Neural progenitor cell (in vitro differentiated cells): Measurements from ENCODE around the gene SERAC1. TPM values are rescaled to one million over a fixed set of nuclear protein-coding genes. Genes with fewer than 3 reads are reported as not detected.
A peak's percentile ranks its signal among the peaks of the same experiment; 100 is the strongest.

Experiments
- DNase-seq: peaks from one replicate; pipeline ENCODE4 v3.0.0-alpha.2; 2016; ENCODE audit warnings: low spot score
- H2AFZ ChIP-seq: fragments of 200-600 bp; sonication (generic); replicated peaks from 2 replicates; pipeline ENCODE4 v1.6.1; 2016; ENCODE audit warnings: antibody characterized with exemption
- H3F3A ChIP-seq: fragments of 200-600 bp; sonication (generic); 2 replicates; pipeline ENCODE4 v1.6.1; 2016; ENCODE audit warnings: antibody characterized with exemption, low read depth
- H3K27ac ChIP-seq: fragments of 200-600 bp; sonication (generic); 2 replicates; pipeline ENCODE4 v1.5.1; 2016; ENCODE audit warnings: mild to moderate bottlenecking
- H3K27me3 ChIP-seq: fragments of 200-600 bp; sonication (generic); 2 replicates; pipeline ENCODE4 v1.6.1; 2016; ENCODE audit warnings: mild to moderate bottlenecking, moderate library complexity
- H3K36me3 ChIP-seq: fragments of 200-600 bp; sonication (generic); 2 replicates; pipeline ENCODE4 v1.5.1; 2016
- H3K4me1 ChIP-seq: fragments of 200-600 bp; sonication (generic); 2 replicates; pipeline ENCODE4 v1.6.1; 2016; ENCODE audit warnings: mixed run types
- H3K4me2 ChIP-seq: fragments of 200-600 bp; sonication (generic); 2 replicates; pipeline ENCODE4 v1.6.1; 2016
- H3K4me3 ChIP-seq: fragments of 200-600 bp; sonication (generic); 2 replicates; pipeline ENCODE4 v1.5.1; 2016
- H3K79me2 ChIP-seq: fragments of 200-600 bp; sonication (generic); 2 replicates; pipeline ENCODE4 v1.6.1; 2016; ENCODE audit warnings: low read depth
- H3K9ac ChIP-seq: fragments of 200-600 bp; sonication (generic); 2 replicates; pipeline ENCODE4 v1.6.1; 2016
- H3K9me3 ChIP-seq: fragments of 200-600 bp; sonication (generic); 2 replicates; pipeline ENCODE4 v1.5.1; 2016; ENCODE audit warnings: low read depth
- H4K20me1 ChIP-seq: fragments of 200-600 bp; sonication (generic); 2 replicates; pipeline ENCODE4 v1.6.1; 2016; ENCODE audit warnings: low read depth
- H3K27ac Mint-ChIP-seq: 3 replicates; pipeline ENCODE4 v1.8.0; 2021; ENCODE audit warnings: mixed read lengths
- H3K27me3 Mint-ChIP-seq: 2 replicates; pipeline ENCODE4 v1.8.0; 2022; ENCODE audit warnings: low read depth, mild to moderate bottlenecking, inconsistent platforms, moderate library complexity, mixed read lengths; ENCODE audit not compliant: insufficient read depth
- H3K36me3 Mint-ChIP-seq: 3 replicates; pipeline ENCODE4 v1.8.0; 2021; ENCODE audit warnings: mixed read lengths
- H3K4me1 Mint-ChIP-seq: 3 replicates; pipeline ENCODE4 v1.8.0; 2021; ENCODE audit warnings: mixed read lengths
- H3K4me3 Mint-ChIP-seq: 3 replicates; pipeline ENCODE4 v1.8.0; 2021; ENCODE audit warnings: mild to moderate bottlenecking, moderate library complexity, mixed read lengths
- H3K9me3 Mint-ChIP-seq: 3 replicates; pipeline ENCODE4 v1.8.0; 2020; ENCODE audit warnings: mixed read lengths
- EZH2 ChIP-seq: fragments of 200-600 bp; sonication (generic); IDR thresholded peaks from 2 replicates; pipeline ENCODE4 v1.6.1; 2017; ENCODE audit warnings: antibody characterized with exemption, mild to moderate bottlenecking, moderate library complexity
- EZH2phosphoT487 ChIP-seq: fragments of 200-600 bp; sonication (generic); IDR thresholded peaks from 2 replicates; pipeline ENCODE4 v1.6.1; 2017; ENCODE audit warnings: antibody characterized with exemption
- total RNA-seq: library from RNA; depleted of rRNA; stranded (reverse); fragments of >200 nt; gene quantifications from 2 replicates; pipeline ENCODE4 v1.2.3, GENCODE V29; 2015; ENCODE audit warnings: low replicate concordance
- TF ChIP-seq, protein P1 (sequence below): fragments of 200-600 bp; sonication (generic); IDR thresholded peaks from 2 replicates; pipeline ENCODE4 v1.5.1; 2017; ENCODE audit warnings: antibody characterized with exemption, mild to moderate bottlenecking

The SERAC1 gene
- total RNA-seq, 1 donor from 2014 or later, result 35.7 TPM

DNA sequence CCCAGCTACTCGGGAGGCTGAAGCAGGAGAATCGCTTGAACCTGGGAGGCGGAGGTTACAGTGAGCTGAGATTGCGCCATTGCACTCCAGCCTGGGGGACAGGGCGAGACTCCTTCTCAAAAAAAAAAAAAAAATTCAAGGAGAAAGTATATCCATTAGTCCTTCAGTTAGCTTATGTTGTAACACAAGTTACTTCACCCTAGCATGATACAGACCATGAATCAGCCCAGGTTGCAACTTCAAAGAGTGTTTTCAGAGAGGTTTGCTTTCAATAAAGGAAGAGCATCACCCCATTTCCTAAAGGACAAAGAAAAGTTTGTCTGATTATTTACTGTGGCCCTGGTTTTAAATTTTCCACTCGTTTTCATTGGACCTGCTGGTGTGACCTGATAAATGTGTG is 73.0 kb downstream of the SERAC1 start:
- no peak overlapping the region for H3K4me3 ChIP-seq
- no peak overlapping the region for H3K27ac Mint-ChIP-seq
- H3K27ac ChIP-seq, result no peak overlapping the region
- H3K9me3 ChIP-seq, result no peaks in the 10 kb centered on the region
- peaks cover 2% of the 10 kb centered on the region for H3K4me1 Mint-ChIP-seq
- peaks cover 3% of the 10 kb centered on the region for H3K27me3 Mint-ChIP-seq
- peaks cover 4% of the 10 kb centered on the region for H3K36me3 Mint-ChIP-seq
- no peaks in the 10 kb centered on the region for H4K20me1 ChIP-seq
- H2AFZ ChIP-seq, result no peak overlapping the region
- H3K4me1 ChIP-seq, result no peaks in the 10 kb centered on the region
- no peak overlapping the region for H3K4me3 Mint-ChIP-seq
- H3K36me3 ChIP-seq, result no peaks in the 10 kb centered on the region
- no peaks in the 10 kb centered on the region for H3K27me3 ChIP-seq
- TF ChIP-seq EZH2phosphoT487, result no peak
- TF ChIP-seq, protein P1, sequence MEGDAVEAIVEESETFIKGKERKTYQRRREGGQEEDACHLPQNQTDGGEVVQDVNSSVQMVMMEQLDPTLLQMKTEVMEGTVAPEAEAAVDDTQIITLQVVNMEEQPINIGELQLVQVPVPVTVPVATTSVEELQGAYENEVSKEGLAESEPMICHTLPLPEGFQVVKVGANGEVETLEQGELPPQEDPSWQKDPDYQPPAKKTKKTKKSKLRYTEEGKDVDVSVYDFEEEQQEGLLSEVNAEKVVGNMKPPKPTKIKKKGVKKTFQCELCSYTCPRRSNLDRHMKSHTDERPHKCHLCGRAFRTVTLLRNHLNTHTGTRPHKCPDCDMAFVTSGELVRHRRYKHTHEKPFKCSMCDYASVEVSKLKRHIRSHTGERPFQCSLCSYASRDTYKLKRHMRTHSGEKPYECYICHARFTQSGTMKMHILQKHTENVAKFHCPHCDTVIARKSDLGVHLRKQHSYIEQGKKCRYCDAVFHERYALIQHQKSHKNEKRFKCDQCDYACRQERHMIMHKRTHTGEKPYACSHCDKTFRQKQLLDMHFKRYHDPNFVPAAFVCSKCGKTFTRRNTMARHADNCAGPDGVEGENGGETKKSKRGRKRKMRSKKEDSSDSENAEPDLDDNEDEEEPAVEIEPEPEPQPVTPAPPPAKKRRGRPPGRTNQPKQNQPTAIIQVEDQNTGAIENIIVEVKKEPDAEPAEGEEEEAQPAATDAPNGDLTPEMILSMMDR, result no peak
- no peak for TF ChIP-seq EZH2
- DNase-seq, result no peak
- H3F3A ChIP-seq, result no peaks in the 10 kb centered on the region
- no peaks in the 10 kb centered on the region for H3K79me2 ChIP-seq
- H3K9ac ChIP-seq, result no peak overlapping the region
- no peaks in the 10 kb centered on the region for H3K9me3 Mint-ChIP-seq
- no peak overlapping the region for H3K4me2 ChIP-seq

DNA sequence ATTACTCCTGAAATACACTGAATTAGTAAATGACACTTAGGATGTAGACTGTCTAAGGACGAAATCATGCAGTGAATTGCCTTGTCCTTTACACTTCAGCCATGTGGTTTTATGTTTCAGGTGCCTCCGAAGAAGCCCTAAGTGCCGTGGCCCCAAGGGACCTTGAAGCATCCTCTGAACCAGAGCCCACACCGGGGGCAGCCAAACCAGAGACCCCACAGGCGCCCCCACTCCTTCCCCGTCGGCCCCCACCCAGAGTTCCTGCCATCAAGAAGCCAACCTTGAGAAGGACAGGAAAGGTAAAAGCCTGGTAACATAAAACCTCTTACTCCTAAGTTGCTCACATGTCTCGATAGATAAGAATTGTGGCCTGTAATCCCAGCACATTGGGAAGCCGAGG is 75.3 kb downstream of the SERAC1 start:
- Histone ChIP-seq H3K9me3 (no peaks in the 10 kb centered on the region), H3K9ac (no peak overlapping the region), H4K20me1 (no peaks in the 10 kb centered on the region), H3K36me3 (no peaks in the 10 kb centered on the region), H3K27me3 (no peaks in the 10 kb centered on the region), H3K4me3 (no peak overlapping the region), H3K4me2 (no peak overlapping the region), H2AFZ (no peak overlapping the region), H3K4me1 (no peaks in the 10 kb centered on the region), H3K27ac (no peak overlapping the region), H3K79me2 (no peaks in the 10 kb centered on the region), H3F3A (no peaks in the 10 kb centered on the region)
- H3K4me1 Mint-ChIP-seq, result no peaks in the 10 kb centered on the region
- H3K27ac Mint-ChIP-seq, result no peak overlapping the region
- DNase-seq, result no peak
- no peaks in the 10 kb centered on the region for H3K9me3 Mint-ChIP-seq
- peaks cover 3% of the 10 kb centered on the region for H3K27me3 Mint-ChIP-seq
- H3K36me3 Mint-ChIP-seq, result peaks cover 4% of the 10 kb centered on the region
- no peak overlapping the region for H3K4me3 Mint-ChIP-seq
- no peak for TF ChIP-seq EZH2

DNA sequence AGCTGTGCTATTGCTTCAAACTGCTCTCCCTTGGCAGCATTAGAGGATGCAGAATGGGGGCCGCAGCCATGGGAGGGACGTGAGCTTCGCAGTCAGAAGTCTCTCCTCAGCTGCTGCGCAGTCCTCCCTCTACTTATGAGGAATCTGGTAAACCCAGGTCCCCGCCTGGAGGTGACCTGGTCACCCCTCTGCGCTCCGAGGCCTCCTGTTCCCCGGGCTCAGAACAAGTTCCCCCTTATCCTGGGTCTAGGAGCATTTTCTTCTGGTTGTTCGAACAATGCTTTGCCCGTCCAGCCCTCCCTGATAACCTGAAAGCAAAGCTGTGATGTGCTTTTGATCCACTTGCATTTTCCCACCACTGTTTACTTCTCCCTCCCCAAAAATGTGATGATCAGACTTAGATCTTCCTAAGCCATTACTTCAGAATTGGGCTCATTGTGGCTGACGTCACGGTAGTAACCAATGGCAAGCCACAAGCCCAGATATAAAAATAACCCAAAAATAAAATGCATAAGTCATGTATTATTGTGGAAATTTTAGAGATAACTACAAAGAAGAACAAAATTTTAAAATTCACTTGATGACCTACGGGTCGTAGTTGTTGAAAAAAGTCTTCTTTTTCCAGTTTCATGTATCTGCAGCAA is 80.7 kb downstream of the SERAC1 start:
- Histone ChIP-seq H3K36me3 (no peaks in the 10 kb centered on the region), H2AFZ (peak overlapping the region; percentile 50), H3K4me1 (no peaks in the 10 kb centered on the region), H3K4me2 (no peak overlapping the region), H3K9me3 (no peaks in the 10 kb centered on the region), H3K79me2 (no peaks in the 10 kb centered on the region), H3K27me3 (no peaks in the 10 kb centered on the region), H3K4me3 (no peak overlapping the region), H3K27ac (no peak overlapping the region), H3K9ac (no peak overlapping the region), H3F3A (no peaks in the 10 kb centered on the region), H4K20me1 (no peaks in the 10 kb centered on the region)
- peaks cover 5% of the 10 kb centered on the region for H3K27me3 Mint-ChIP-seq
- no peak for DNase-seq
- no peak overlapping the region for H3K4me3 Mint-ChIP-seq
- TF ChIP-seq EZH2 (no peak), EZH2phosphoT487 (no peak)
- TF ChIP-seq, protein P1, result no peak
- H3K4me1 Mint-ChIP-seq, result no peaks in the 10 kb centered on the region
- no peak overlapping the region for H3K27ac Mint-ChIP-seq
- no peaks in the 10 kb centered on the region for H3K9me3 Mint-ChIP-seq
- H3K36me3 Mint-ChIP-seq, result peaks cover 4% of the 10 kb centered on the region

DNA sequence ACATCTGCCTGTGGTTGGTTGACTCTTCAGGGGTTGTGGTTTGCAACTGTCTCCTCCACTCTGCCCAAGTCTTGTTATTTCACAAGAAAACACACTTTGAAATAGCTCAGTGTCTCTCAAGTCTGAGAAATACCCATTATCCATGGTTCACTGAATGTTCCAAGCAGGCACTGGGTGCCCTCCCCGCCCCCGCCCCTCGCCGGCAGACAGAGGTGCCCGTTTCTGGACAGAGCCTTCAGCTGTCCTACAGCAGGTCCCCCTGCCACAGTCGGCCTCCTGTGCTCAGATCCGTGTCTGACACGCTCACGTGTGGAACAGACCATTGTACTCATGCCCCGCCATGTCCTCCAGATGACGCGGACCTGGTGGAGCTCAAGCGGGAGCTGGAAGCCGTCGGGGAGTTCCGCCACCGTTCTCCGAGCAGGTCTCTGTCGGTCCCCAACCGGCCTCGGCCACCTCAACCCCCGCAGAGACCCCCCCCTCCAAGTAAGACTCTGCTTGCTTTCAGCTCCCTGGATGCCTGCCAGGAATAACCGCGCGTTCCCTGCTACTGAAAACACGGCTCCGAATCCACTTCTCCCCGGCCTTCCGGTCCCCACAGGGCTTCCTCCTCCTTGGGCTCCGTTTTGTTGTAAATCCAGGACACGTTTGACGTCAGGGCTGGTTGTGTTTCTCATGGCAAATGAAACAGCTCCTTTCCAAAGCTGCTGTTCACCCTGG is 81.4 kb downstream of the SERAC1 start:
- Histone ChIP-seq H3K36me3 (no peaks in the 10 kb centered on the region), H3K4me2 (no peak overlapping the region), H3K27me3 (no peaks in the 10 kb centered on the region), H3K79me2 (no peaks in the 10 kb centered on the region), H3K9me3 (no peaks in the 10 kb centered on the region), H3K9ac (no peak overlapping the region), H3K27ac (no peak overlapping the region), H2AFZ (peak overlapping the region; percentile 50), H3K4me1 (no peaks in the 10 kb centered on the region), H4K20me1 (no peaks in the 10 kb centered on the region), H3K4me3 (no peak overlapping the region), H3F3A (no peaks in the 10 kb centered on the region)
- DNase-seq, result no peak
- H3K36me3 Mint-ChIP-seq, result peaks cover 4% of the 10 kb centered on the region
- H3K27me3 Mint-ChIP-seq, result peaks cover 5% of the 10 kb centered on the region
- TF ChIP-seq EZH2phosphoT487 (no peak), EZH2 (no peak)
- TF ChIP-seq, protein P1, result no peak
- no peak overlapping the region for H3K4me3 Mint-ChIP-seq
- no peaks in the 10 kb centered on the region for H3K9me3 Mint-ChIP-seq
- H3K27ac Mint-ChIP-seq, result no peak overlapping the region
- H3K4me1 Mint-ChIP-seq, result no peaks in the 10 kb centered on the region
